ENCODE results near the gene GAGE10.
"Not testable (repeated sequence)": the region's sequence is repeated elsewhere in the genome, so short reads cannot be mapped to it uniquely, and the experiment has no call there.

The GAGE10 gene

DNA sequence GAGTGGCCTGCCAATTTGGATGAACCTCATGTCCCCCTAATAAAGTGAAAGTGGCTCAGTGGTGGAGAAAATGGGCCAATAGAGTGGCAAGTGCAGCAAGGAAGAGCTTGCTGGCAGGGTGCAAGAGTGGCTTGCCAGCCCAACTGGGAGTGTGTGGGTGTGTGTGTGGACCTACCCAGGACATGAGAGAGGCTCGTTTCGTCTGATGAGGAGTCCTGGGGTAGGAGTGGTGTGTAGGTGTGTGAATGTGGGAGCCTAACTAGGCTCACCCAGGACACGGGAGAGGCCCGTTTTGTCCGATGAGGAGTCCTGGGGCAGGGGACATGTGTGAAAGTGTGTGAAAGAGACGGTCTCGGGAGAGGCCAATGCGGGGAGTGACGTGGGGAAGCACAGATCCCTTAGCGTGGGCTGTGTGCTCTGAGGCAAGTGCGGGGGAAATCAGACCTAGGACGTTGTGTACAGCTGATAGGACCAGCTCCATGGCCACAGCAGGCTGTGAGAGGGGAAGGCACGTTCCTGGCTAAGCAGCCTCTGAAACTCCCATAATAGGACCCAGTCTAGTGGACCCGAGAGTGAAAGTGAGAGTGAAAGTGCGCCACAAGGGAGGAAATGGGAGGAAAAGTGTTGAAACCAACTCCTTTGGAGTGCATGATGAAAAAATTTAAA is 5.3 kb downstream of the GAGE10 start:
- no peak for DNase-seq
- in situ Hi-C loops (cut with HindIII; ENCODE audit: low pct_ligation_motif_present, low sequenced_read_pairs): no loop called here
- no peaks in the 10 kb centered on the region for H3K27me3 ChIP-seq (replicated peaks)
- TF ChIP-seq CTCF (IDR thresholded peaks at IDR 0.05; ENCODE audit: low read depth, low read length, missing control alignments): no peak
- H3K27ac ChIP-seq: no peak overlapping the region
- no peak overlapping the region for H3K4me3 ChIP-seq (ENCODE audit: low read depth, low read length)
- no peaks in the 10 kb centered on the region for H3K36me3 ChIP-seq (replicated peaks)

DNA sequence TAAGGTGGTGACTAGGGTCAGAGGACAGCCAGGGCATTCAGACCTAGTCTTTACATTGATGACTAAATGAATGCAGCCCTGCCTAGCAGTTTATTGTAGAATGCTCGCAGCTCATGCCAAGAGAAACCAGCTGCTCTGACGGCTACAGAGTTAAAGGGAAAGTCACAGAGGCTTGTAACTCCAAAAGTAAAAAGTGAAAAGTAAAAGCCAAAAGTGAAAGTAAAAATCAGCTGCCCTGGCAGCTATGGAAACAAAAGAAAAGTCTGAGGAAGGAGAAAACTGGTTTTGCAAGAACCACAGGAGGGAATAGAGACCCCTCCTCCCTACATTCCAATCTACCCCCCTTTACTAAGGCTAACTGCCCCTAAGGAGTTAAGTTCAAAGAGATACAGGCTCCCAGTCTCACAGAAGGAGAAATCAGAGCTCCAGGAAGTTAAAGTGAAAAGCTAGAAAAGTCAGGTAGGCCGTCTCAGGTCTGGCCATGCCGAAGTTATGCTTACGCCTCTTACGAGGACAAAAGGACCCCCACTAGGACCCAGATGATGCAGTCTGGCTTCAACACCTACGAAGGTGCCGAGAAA is 6.0 kb downstream of the GAGE10 start:
- peak; percentile 6 for DNase-seq
- Histone ChIP-seq H3K36me3 (replicated peaks) (no peaks in the 10 kb centered on the region), H3K27me3 (replicated peaks) (no peaks in the 10 kb centered on the region), H3K27ac (no peak overlapping the region), H3K4me3 (ENCODE audit: low read depth, low read length) (peak overlapping the region; percentile 29)
- TF ChIP-seq CTCF (IDR thresholded peaks at IDR 0.05; ENCODE audit: low read depth, low read length, missing control alignments): no peak
- in situ Hi-C loops (cut with HindIII; ENCODE audit: low pct_ligation_motif_present, low sequenced_read_pairs): no loop called here

GRCh38 chrX:49310371-49310770 is 6.9 kb downstream of the GAGE10 start:
- H3K27me3 ChIP-seq (replicated peaks): no peaks in the 10 kb centered on the region
- no peaks in the 10 kb centered on the region for H3K36me3 ChIP-seq (replicated peaks)
- no peak overlapping the region for H3K27ac ChIP-seq
- no peak for DNase-seq
- in situ Hi-C loops (cut with HindIII; ENCODE audit: low pct_ligation_motif_present, low sequenced_read_pairs): no loop called here
- TF ChIP-seq CTCF (IDR thresholded peaks at IDR 0.05; ENCODE audit: low read depth, low read length, missing control alignments): no peak
- H3K4me3 ChIP-seq (ENCODE audit: low read depth, low read length): no peak overlapping the region

DNA sequence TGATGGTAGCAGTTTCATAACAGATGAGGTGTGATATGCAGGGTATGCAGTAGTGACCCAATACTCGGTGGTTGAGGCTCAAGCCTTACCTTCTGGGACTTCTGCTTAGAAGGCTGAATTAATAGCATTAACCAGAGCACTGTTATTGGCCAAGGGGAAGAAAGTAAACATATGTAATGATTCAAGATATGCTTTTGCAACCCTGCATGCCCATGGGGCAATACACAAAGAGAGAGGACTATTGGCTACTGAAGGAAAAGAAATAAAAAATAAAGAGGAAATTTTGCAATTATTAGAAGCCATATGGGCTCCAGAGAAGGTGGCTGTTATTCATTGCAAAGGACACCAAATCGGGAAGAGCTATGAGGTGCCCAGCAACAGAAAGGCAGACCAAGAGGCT is 8.7 kb downstream of the GAGE10 start:
- in situ Hi-C loops (cut with HindIII; ENCODE audit: low pct_ligation_motif_present, low sequenced_read_pairs): no loop called here
- Histone ChIP-seq H3K4me3 (ENCODE audit: low read depth, low read length) (no peak overlapping the region), H3K27ac (no peak overlapping the region), H3K36me3 (replicated peaks) (no peaks in the 10 kb centered on the region), H3K27me3 (replicated peaks) (no peaks in the 10 kb centered on the region)
- no peak for DNase-seq
- no peak for TF ChIP-seq CTCF (IDR thresholded peaks at IDR 0.05; ENCODE audit: low read depth, low read length, missing control alignments)

- no peak for DNase-seq
- no peak for TF ChIP-seq CTCF (IDR thresholded peaks at IDR 0.05; ENCODE audit: low read depth, low read length, missing control alignments)
- Histone ChIP-seq H3K4me3 (ENCODE audit: low read depth, low read length) (no peak overlapping the region), H3K27me3 (replicated peaks) (no peaks in the 10 kb centered on the region), H3K27ac (no peak overlapping the region), H3K36me3 (replicated peaks) (no peaks in the 10 kb centered on the region)
- in situ Hi-C loops (cut with HindIII; ENCODE audit: low pct_ligation_motif_present, low sequenced_read_pairs): no loop called here
Observed at GRCh38 chrX:49316085-49316484, 12.6 kb downstream of the GAGE10 start.

DNA sequence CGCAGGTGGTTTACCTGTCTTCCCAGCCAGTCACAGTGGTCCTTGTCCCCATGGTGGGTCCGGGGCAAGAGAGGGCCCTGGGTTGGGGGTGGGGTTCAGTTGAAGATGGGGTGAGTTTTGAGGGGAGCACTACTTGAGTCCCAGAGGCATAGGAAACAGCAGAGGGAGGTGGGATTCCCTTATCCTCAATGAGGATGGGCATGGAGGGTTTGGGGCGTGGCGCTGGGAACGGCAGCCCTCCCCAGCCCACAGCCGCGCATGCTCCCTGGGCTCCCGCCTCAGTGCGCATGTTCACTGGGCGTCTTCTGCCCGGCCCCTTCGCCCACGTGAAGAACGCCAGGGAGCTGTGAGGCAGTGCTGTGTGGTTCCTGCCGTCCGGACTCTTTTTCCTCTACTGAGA is 18.3 kb downstream of the GAGE10 start, which contains the start of gene GAGE12J:
GAGE12J (plus strand) TSS at position 301 of the 400 bp plus-strand sequence. CDS start 1,157 bp downstream, outside the sequence.
- in situ Hi-C loops (cut with HindIII; ENCODE audit: low pct_ligation_motif_present, low sequenced_read_pairs); H3K36me3 ChIP-seq (replicated peaks); H3K4me3 ChIP-seq (ENCODE audit: low read depth, low read length); H3K27ac ChIP-seq; DNase-seq; H3K27me3 ChIP-seq (replicated peaks): not testable (repeated sequence)

- H3K27ac ChIP-seq; DNase-seq; H3K4me3 ChIP-seq (ENCODE audit: low read depth, low read length); in situ Hi-C loops (cut with HindIII; ENCODE audit: low pct_ligation_motif_present, low sequenced_read_pairs); H3K36me3 ChIP-seq (replicated peaks); H3K27me3 ChIP-seq (replicated peaks): not testable (repeated sequence)
Observed at GRCh38 chrX:49322266-49322665, 18.8 kb downstream of the GAGE10 start.

DNA sequence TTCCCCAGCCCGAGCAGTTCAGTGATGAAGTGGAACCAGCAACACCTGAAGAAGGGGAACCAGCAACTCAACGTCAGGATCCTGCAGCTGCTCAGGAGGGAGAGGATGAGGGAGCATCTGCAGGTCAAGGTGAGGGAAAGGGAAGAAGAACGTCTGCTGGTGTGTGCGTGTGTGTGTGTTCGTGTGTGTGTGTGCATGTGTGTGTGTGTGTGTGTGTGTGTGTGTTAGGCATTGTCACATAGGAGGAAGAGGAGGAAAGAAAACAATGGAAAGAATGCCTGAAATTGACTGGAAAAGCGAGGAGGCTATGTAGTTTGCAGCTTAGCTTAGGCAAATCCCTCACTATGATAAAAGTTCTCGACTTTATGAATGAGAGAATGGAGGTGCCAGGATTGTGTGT is 20.3 kb downstream of the GAGE10 start:
- H3K4me3 ChIP-seq (ENCODE audit: low read depth, low read length); H3K27me3 ChIP-seq (replicated peaks); H3K36me3 ChIP-seq (replicated peaks); H3K27ac ChIP-seq; in situ Hi-C loops (cut with HindIII; ENCODE audit: low pct_ligation_motif_present, low sequenced_read_pairs); DNase-seq: not testable (repeated sequence)

- H3K27ac ChIP-seq; H3K36me3 ChIP-seq (replicated peaks); H3K27me3 ChIP-seq (replicated peaks); in situ Hi-C loops (cut with HindIII; ENCODE audit: low pct_ligation_motif_present, low sequenced_read_pairs); DNase-seq; H3K4me3 ChIP-seq (ENCODE audit: low read depth, low read length): not testable (repeated sequence)
Observed at GRCh38 chrX:49330421-49330820, 27.0 kb downstream of the GAGE10 start.

Data from brain microvascular endothelial cell (primary cell).